Left ventricle myocardium inferior (tissue), 1 donor: ENCODE measurements around the gene GNB2. TPM values are rescaled to one million over a fixed set of nuclear protein-coding genes. Genes with fewer than 3 reads are reported as not detected.
"Not testable (repeated sequence)": the region's sequence is repeated elsewhere in the genome, so short reads cannot be mapped to it uniquely, and the experiment has no call there.

Experiments used
- DNase-seq: peaks from one replicate; pipeline ENCODE4 v3.0.0-alpha.2; 2020
- H3K27ac ChIP-seq: fragments of 200-600 bp; replicated peaks from 2 replicates; pipeline ENCODE4 v1.8.0; 2021
- H3K27me3 ChIP-seq: fragments of 200-600 bp; 2 replicates; pipeline ENCODE4 v1.8.0; 2021; ENCODE audit warnings: low read depth
- H3K36me3 ChIP-seq: fragments of 200-600 bp; 2 replicates; pipeline ENCODE4 v1.8.0; 2021
- H3K4me1 ChIP-seq: fragments of 200-600 bp; 2 replicates; pipeline ENCODE4 v1.8.0; 2021
- H3K4me3 ChIP-seq: fragments of 200-600 bp; 2 replicates; pipeline ENCODE4 v1.8.0; 2021; ENCODE audit warnings: mild to moderate bottlenecking, moderate library complexity
- H3K9me3 ChIP-seq: fragments of 200-600 bp; replicated peaks from 2 replicates; pipeline ENCODE4 v1.8.0; 2021
- CTCF ChIP-seq: fragments of 200-600 bp; IDR thresholded peaks from 2 replicates; pipeline ENCODE4 v1.8.0; 2021; ENCODE audit warnings: antibody characterized with exemption, mild to moderate bottlenecking, borderline replicate concordance
- intact Hi-C: fragments of 100-400 bp; cut with micrococcal nuclease; formaldehyde crosslinking; loops from one replicate; pipeline ENCODE4 v1.11.0; 2022
- total RNA-seq: library from RNA; stranded (reverse); fragmentation: NEBNext Ultra II Directional; extraction: Animal tissue kit (Norgen Biotek cat#: 25700); gene quantifications from one replicate; pipeline ENCODE4 v1.2.1, GENCODE V29; 2021
- donor health status: DM: no; HTN: yes; CAD: no; lungs with severe emphysema.

Gene GNB2
- total RNA-seq, 1 donor from 2014 or later = 98.3 TPM

GRCh38 chr7:100694098-100694745 lies 20.7 kb downstream of the GNB2 start, which contains the start of gene GIGYF1:
Gene GIGYF1 (minus strand): TSS chr7:100694250. CDS start chr7:100688238, 6,012 bp downstream.
- peak; percentile 81 for DNase-seq
- intact Hi-C loops = loop anchor here (10.0 kb wide), 1 partner anchor 109 kb away; the partner anchor contains the start of genes FBXO24 and LRCH4
- H3K9me3 ChIP-seq = no peaks in the 10 kb centered on the region
- H3K4me1 ChIP-seq = peaks cover 52% of the 10 kb centered on the region
- H3K4me3 ChIP-seq = peak within 1 kb of the TSS; percentile 97
- TF ChIP-seq CTCF = no peak
- no peaks in the 10 kb centered on the region for H3K27me3 ChIP-seq
- H3K27ac ChIP-seq = peak within 1 kb of the TSS; percentile 88
- peaks cover under 1% of the 10 kb centered on the region for H3K36me3 ChIP-seq

- no peak for DNase-seq
- no peak overlapping the region for H3K4me3 ChIP-seq
- no peak overlapping the region for H3K27ac ChIP-seq
- no peaks in the 10 kb centered on the region for H3K36me3 ChIP-seq
- intact Hi-C loops = loop anchor here (10.0 kb wide), 1 partner anchor 111 kb away; the partner anchor contains the start of genes FBXO24 and LRCH4
- H3K4me1 ChIP-seq = peaks cover 33% of the 10 kb centered on the region
- no peaks in the 10 kb centered on the region for H3K27me3 ChIP-seq
- TF ChIP-seq CTCF = no peak
- no peaks in the 10 kb centered on the region for H3K9me3 ChIP-seq
Measured at GRCh38 chr7:100696123-100696521, 22.6 kb downstream of the GNB2 start.

- Histone ChIP-seq H3K27me3 (no peaks in the 10 kb centered on the region), H3K4me3 (no peak overlapping the region), H3K9me3 (no peaks in the 10 kb centered on the region), H3K36me3 (no peaks in the 10 kb centered on the region), H3K4me1 (peaks cover 7% of the 10 kb centered on the region), H3K27ac (no peak overlapping the region)
- intact Hi-C loops = loop anchor here (10.0 kb wide), 1 partner anchor 114 kb away; the partner anchor contains the start of genes FBXO24 and LRCH4
- DNase-seq = no peak
- TF ChIP-seq CTCF = no peak
Measured at GRCh38 chr7:100699018-100699417, 25.5 kb downstream of the GNB2 start.

GRCh38 chr7:100701089-100701488 lies 27.5 kb downstream of the GNB2 start:
- H3K27ac ChIP-seq, intact Hi-C loops, H3K27me3 ChIP-seq, H3K9me3 ChIP-seq, H3K4me3 ChIP-seq, H3K36me3 ChIP-seq, DNase-seq: not testable (repeated sequence)
- H3K4me1 ChIP-seq = peaks cover 12% of the 10 kb centered on the region

GRCh38 chr7:100705320-100705752 lies 31.8 kb downstream of the GNB2 start:
- Histone ChIP-seq H3K4me3 (peak overlapping the region; percentile 83), H3K9me3 (no peaks in the 10 kb centered on the region), H3K27me3 (no peaks in the 10 kb centered on the region), H3K36me3 (peaks cover 12% of the 10 kb centered on the region), H3K27ac (peak overlapping the region; percentile 97), H3K4me1 (peaks cover 30% of the 10 kb centered on the region)
- DNase-seq = peak; percentile 75
- peak; percentile 89 for TF ChIP-seq CTCF
- intact Hi-C loops = no loop called here
